Smooth muscle cell (in vitro differentiated cells): ENCODE data around the gene LRRFIP1. TPM values are rescaled to one million over a fixed set of nuclear protein-coding genes. Genes with fewer than 3 reads are reported as not detected.

Experiments used
- DNase-seq: peaks from one replicate; lab custom pipeline; 2025; ENCODE audit not compliant: unreplicated experiment; lab: John Stamatoyannopoulos, UW
- H2AFZ ChIP-seq: fragments of 200-600 bp; sonication (generic); 2 replicates; pipeline ENCODE4 v1.6.0; 2016; ENCODE audit warnings: antibody characterized with exemption, low read depth, mild to moderate bottlenecking
- H3F3A ChIP-seq: fragments of 200-600 bp; sonication (generic); 2 replicates; pipeline ENCODE4 v1.6.0; 2017; ENCODE audit warnings: antibody characterized with exemption, low read depth
- H3K27ac ChIP-seq: fragments of 200-600 bp; sonication (generic); 2 replicates; pipeline ENCODE4 v1.5.1; 2016; ENCODE audit warnings: low read depth, mild to moderate bottlenecking
- H3K27me3 ChIP-seq: fragments of 200-600 bp; sonication (generic); 2 replicates; pipeline ENCODE4 v1.6.1; 2016; ENCODE audit warnings: low read depth, mild to moderate bottlenecking
- H3K36me3 ChIP-seq: fragments of 200-600 bp; sonication (generic); 2 replicates; pipeline ENCODE4 v1.5.1; 2016; ENCODE audit warnings: low read depth
- H3K4me1 ChIP-seq: fragments of 200-600 bp; sonication (generic); 2 replicates; pipeline ENCODE4 v1.5.1; 2016; ENCODE audit warnings: low read depth
- H3K4me2 ChIP-seq: fragments of 200-600 bp; sonication (generic); 2 replicates; pipeline ENCODE4 v1.6.0; 2016; ENCODE audit warnings: mild to moderate bottlenecking
- H3K4me3 ChIP-seq: fragments of 200-600 bp; sonication (generic); 2 replicates; pipeline ENCODE4 v1.5.1; 2016; ENCODE audit warnings: mild to moderate bottlenecking
- H3K79me2 ChIP-seq: fragments of 200-600 bp; sonication (generic); 2 replicates; pipeline ENCODE4 v1.6.0; 2016; ENCODE audit warnings: low read depth, mild to moderate bottlenecking
- H3K9ac ChIP-seq: fragments of 200-600 bp; sonication (generic); 2 replicates; pipeline ENCODE4 v1.6.0; 2016; ENCODE audit warnings: low read depth
- H3K9me3 ChIP-seq: fragments of 200-600 bp; sonication (generic); replicated peaks from 2 replicates; pipeline ENCODE4 v1.5.1; 2016; ENCODE audit warnings: low read depth
- H4K20me1 ChIP-seq: fragments of 200-600 bp; sonication (generic); 2 replicates; pipeline ENCODE4 v1.6.0; 2016; ENCODE audit warnings: low read depth
- CTCF ChIP-seq: fragments of 200-600 bp; sonication (generic); IDR thresholded peaks from 2 replicates; pipeline ENCODE4 v1.5.1; 2017; ENCODE audit warnings: borderline replicate concordance, mild to moderate bottlenecking, antibody characterized with exemption; ENCODE audit not compliant: insufficient read depth, poor library complexity, severe bottlenecking
- WGBS: methylation state at CpG from one replicate; pipeline ENCODE4 v1.1.7; 2016; ENCODE audit warnings: low lambda C conversion rate; 5-methylcytosine and 5-hydroxymethylcytosine counted together
- polyA plus RNA-seq: library from polyadenylated mRNA; unstranded; fragments of >200 nt; fragmentation: Nextera tagmentation; extraction: Ambion mirVana; gene quantifications from 2 replicates; pipeline ENCODE4 v1.2.1, GENCODE V29; 2016
- total RNA-seq: library from RNA; depleted of rRNA; stranded (reverse); fragments of >200 nt; gene quantifications from 2 replicates; pipeline ENCODE4 v1.2.3, GENCODE V29; 2014

Gene LRRFIP1
- total and polyA plus RNA-seq, 2 experiments from 2014 or later, result 36.2 to 65.1 TPM

- Histone ChIP-seq H3K9ac (no peak overlapping the region), H3K27me3 (no peaks in the 10 kb centered on the region), H3K9me3 (no peaks in the 10 kb centered on the region), H3K4me1 (peaks cover 7% of the 10 kb centered on the region), H3K79me2 (no peaks in the 10 kb centered on the region), H3K36me3 (no peaks in the 10 kb centered on the region), H2AFZ (no peak overlapping the region), H3F3A (peaks cover 5% of the 10 kb centered on the region), H4K20me1 (no peaks in the 10 kb centered on the region), H3K4me3 (no peak overlapping the region), H3K27ac (no peak overlapping the region), H3K4me2 (peak overlapping the region; percentile 7)
- TF ChIP-seq CTCF, result no peak
- no peak for DNase-seq
Observed at GRCh38 chr2:237613679-237614078, 13.7 kb upstream of the LRRFIP1 start.

DNA sequence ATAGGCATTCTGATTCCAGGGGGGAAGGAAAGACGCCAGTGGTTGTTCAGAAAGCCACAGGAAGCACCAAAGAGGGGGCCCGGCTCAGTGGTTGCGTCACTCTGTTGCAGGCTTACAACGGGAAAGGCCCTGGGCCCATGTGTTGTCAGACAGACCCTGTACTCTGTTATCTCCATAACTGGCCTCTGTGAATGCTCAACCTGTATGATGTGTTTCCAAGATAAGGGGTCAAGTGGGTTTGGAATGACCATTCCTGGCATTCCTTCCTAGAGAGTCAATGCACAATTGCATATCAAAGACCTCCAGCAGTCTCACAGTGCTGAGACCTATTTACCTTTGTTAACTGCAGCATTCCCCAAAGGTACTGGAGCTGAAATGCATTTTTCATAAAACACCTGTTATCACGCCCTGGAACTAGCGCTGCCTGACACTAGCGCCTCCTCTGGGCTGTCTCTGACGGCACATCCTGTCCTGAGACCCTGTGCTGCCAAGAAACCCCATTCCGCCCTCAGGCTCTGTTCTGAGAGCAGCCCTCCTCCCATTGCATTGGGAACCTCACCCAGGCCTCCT lies 13.2 kb upstream of the LRRFIP1 start:
- no peaks in the 10 kb centered on the region for H3K36me3 ChIP-seq
- H3K27me3 ChIP-seq, result no peaks in the 10 kb centered on the region
- H3K9me3 ChIP-seq, result no peaks in the 10 kb centered on the region
- DNase-seq, result no peak
- peaks cover 5% of the 10 kb centered on the region for H3F3A ChIP-seq
- no peak overlapping the region for H2AFZ ChIP-seq
- peak overlapping the region; percentile 7 for H3K4me2 ChIP-seq
- H4K20me1 ChIP-seq, result no peaks in the 10 kb centered on the region
- H3K4me3 ChIP-seq, result no peak overlapping the region
- H3K79me2 ChIP-seq, result no peaks in the 10 kb centered on the region
- peaks cover 7% of the 10 kb centered on the region for H3K4me1 ChIP-seq
- no peak overlapping the region for H3K27ac ChIP-seq
- TF ChIP-seq CTCF, result no peak
- WGBS, result 25% methylated on average over 9 of the region's 9 CpGs
- H3K9ac ChIP-seq, result no peak overlapping the region

DNA sequence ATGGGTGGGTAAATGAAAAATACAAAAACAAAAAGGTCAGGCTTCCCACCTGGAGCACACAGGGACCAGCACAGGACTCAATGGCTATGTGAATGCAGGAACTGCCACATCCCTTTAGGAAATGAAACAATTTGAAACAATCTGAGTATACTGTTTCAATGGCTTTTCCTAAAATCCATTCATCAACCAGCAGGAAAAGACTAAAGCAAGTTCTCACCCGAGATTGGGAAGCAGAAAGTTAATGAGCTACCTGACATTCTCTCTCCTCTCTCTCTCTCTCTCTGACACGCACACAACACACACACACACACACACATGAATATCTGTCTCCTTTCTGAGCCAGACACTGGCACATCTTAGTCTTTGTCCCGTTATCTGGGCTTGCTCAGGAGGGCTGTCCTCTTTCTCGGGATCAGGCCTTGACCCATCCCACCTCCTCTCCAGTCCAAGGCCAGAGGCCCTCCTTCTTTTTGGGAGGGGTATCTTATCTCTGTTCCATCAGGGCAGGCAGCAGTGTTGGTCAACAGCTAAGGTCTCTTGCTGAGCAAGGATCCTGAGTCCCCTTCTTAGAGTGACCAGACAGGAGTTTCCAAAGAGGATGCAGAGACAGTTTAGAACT lies 11.6 kb upstream of the LRRFIP1 start:
- no peak for DNase-seq
- H3K27me3 ChIP-seq, result no peaks in the 10 kb centered on the region
- H3K36me3 ChIP-seq, result no peaks in the 10 kb centered on the region
- H3K9ac ChIP-seq, result no peak overlapping the region
- H3K4me3 ChIP-seq, result no peak overlapping the region
- no peak overlapping the region for H3K4me2 ChIP-seq
- H3K79me2 ChIP-seq, result no peaks in the 10 kb centered on the region
- H2AFZ ChIP-seq, result no peak overlapping the region
- H4K20me1 ChIP-seq, result no peaks in the 10 kb centered on the region
- peaks cover 7% of the 10 kb centered on the region for H3K4me1 ChIP-seq
- peaks cover 5% of the 10 kb centered on the region for H3F3A ChIP-seq
- no peak for TF ChIP-seq CTCF
- peak overlapping the region; percentile 54 for H3K27ac ChIP-seq
- 72% methylated on average over 4 of the region's 4 CpGs for WGBS
- H3K9me3 ChIP-seq, result no peaks in the 10 kb centered on the region

- Histone ChIP-seq H2AFZ (no peak overlapping the region), H3K27me3 (no peaks in the 10 kb centered on the region), H3K36me3 (no peaks in the 10 kb centered on the region), H3K27ac (peak overlapping the region; percentile 54), H3K4me1 (peaks cover 7% of the 10 kb centered on the region), H3F3A (peaks cover 5% of the 10 kb centered on the region), H4K20me1 (no peaks in the 10 kb centered on the region), H3K9ac (no peak overlapping the region), H3K9me3 (no peaks in the 10 kb centered on the region), H3K4me2 (peak overlapping the region; percentile 37), H3K79me2 (no peaks in the 10 kb centered on the region), H3K4me3 (no peak overlapping the region)
- 83% methylated on average over 3 of the region's 3 CpGs for WGBS
- no peak for TF ChIP-seq CTCF
- DNase-seq, result no peak
Observed at GRCh38 chr2:237616373-237616733, 11.0 kb upstream of the LRRFIP1 start.
